ENCODE measurements around the gene THSD4. TPM values are rescaled to one million over a fixed set of nuclear protein-coding genes. Genes with fewer than 3 reads are reported as not detected.

The THSD4 gene
- total RNA-seq, 2 experiments from 2014 or later = not detected

DNA sequence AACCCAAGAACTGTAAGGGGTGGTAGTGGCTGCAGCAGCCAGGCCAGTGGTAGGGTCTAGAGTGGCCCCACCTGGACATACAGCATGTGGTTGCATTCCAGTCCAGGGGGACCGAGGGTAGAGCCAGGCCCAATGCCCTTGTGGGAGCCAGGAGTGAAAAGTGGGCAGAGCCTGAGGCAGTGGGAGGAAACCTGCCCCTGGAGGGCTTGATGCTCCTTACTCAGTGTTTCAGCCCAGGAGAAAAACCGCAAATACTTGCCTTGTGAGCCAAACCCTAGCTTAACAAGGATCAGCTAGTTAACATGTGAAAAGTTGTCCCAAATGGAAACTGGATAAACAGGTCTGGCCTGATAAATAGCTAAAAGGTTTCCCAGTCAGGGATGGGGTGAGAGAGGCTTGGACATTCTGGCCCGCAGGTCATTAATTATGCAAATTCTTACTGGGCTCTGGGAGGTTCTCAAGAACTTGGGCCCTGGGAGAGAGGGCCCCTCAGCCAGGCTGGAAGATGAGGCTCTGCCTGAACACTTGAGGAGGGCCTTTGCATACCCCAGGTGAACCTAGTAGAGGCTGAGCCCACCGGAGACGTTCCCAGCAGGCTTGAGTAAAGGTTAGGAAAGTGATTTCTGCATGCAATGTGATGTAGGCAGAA is 222.1 kb downstream of the THSD4 start:
- no peaks in the 10 kb centered on the region for H3K9me3 Mint-ChIP-seq (ENCODE audit: insufficient read depth)
- POLR2A ChIA-PET = no interaction called here
- no peak for ATAC-seq
- CTCF ChIA-PET = no interaction called here
- H3K4me3 Mint-ChIP-seq = no peak overlapping the region
- no peak overlapping the region for H3K27ac Mint-ChIP-seq
- H3K27me3 Mint-ChIP-seq (ENCODE audit: low read depth) = peaks cover 2% of the 10 kb centered on the region
- no peaks in the 10 kb centered on the region for H3K4me1 Mint-ChIP-seq (ENCODE audit: low read depth)
- H3K36me3 Mint-ChIP-seq (ENCODE audit: low read depth) = no peaks in the 10 kb centered on the region
- DNase-seq = no peak

DNA sequence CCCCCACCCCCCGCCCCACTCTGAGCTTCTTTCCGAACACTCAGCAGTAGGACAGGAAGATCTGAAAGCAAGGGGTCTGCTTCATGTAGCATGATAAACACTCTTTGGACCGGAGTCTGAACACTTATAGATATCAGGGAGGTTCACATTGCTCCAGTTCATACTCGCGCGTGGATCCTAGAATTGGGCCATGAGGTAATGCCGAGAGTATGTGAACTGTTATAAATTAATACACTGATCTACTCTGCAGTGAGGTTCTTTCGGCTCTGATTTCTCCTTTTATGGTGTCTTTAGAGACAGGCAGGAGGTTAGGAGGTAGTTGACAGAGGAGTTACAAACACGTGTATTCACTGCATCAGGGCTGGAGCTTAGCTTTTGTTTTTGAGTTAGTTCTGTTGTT is 223.0 kb downstream of the THSD4 start:
- H3K4me1 Mint-ChIP-seq (ENCODE audit: low read depth) = no peaks in the 10 kb centered on the region
- ATAC-seq = no peak
- peaks cover 2% of the 10 kb centered on the region for H3K27me3 Mint-ChIP-seq (ENCODE audit: low read depth)
- no peak overlapping the region for H3K27ac Mint-ChIP-seq
- ChIA-PET POLR2A (no interaction called here), CTCF (no interaction called here)
- DNase-seq = no peak
- H3K9me3 Mint-ChIP-seq (ENCODE audit: insufficient read depth) = no peaks in the 10 kb centered on the region
- no peak overlapping the region for H3K4me3 Mint-ChIP-seq
- H3K36me3 Mint-ChIP-seq (ENCODE audit: low read depth) = no peaks in the 10 kb centered on the region

DNA sequence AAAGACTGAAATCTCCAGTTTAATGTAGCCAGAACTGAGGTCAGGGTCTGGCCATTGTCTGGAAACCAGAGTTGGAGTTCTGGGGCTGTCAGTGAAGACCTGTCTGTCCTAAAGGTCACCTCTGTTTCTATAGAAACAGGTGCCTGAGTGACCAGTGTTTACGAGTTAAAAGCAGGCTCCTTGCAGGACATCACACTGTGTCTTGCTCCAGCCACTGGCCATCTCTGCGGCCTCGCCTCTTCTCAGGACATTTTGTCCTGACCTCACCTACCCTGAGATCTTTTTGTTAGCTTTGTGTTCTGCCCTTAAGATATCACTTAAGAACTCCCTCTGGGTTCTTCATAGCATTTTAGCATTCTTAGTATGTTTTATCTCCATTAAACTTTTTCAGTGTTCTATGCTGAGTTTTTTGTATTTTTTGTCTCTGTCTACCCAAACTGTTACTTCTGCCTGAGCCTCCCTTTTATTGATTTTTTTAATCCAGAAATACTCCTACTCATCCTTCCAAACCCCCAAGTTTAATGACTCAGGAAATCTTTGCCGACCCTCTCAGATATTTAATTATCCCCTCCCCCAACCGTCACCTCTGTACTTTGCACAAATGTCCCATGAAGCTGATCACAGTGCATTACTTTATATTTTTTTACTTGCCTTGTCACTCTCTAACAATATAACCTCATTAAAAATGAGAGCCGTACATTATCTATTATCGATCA is 223.7 kb downstream of the THSD4 start:
- Mint-ChIP-seq H3K9me3 (ENCODE audit: insufficient read depth) (no peaks in the 10 kb centered on the region), H3K27ac (no peak overlapping the region), H3K27me3 (ENCODE audit: low read depth) (peaks cover 2% of the 10 kb centered on the region), H3K4me3 (no peak overlapping the region), H3K36me3 (ENCODE audit: low read depth) (no peaks in the 10 kb centered on the region), H3K4me1 (ENCODE audit: low read depth) (no peaks in the 10 kb centered on the region)
- ATAC-seq (no peak), DNase-seq (no peak)
- ChIA-PET POLR2A (no interaction called here), CTCF (no interaction called here)

DNA sequence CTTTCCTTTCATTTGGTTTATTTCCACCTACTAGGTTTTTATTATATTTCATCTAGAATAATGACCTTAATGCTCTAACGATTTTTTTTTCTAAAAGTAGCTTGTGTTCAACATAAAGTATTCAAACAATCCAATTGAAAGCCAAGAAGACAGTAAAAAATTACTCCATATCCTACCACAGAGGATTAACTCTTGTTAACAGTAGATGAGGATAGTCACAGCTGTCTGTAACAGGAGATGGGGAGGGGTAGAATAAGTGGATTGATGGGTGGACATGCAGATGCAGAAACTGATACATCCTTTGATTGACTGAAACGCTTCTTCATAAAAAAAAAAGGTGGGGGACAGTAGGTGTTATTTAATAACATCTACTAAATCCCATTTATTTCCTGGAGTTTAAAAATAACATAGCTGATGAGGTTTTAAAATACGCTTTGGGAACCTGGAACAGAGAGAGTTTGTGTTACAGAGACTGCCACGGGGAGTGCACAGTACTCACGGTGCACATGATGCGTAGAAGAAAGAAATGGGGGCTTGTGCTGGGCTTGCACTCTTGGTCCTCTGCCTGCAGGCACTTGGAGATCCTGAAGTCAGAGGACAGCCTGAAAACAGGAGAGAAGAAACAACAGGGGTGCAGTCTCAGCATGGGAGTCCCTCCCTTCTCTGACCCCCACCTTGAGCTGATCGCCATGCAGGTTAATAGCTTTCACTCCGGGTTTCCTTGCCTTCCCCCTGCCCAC is 226.7 kb downstream of the THSD4 start:
- no peaks in the 10 kb centered on the region for H3K36me3 Mint-ChIP-seq (ENCODE audit: low read depth)
- DNase-seq (no peak), ATAC-seq (no peak)
- H3K27me3 Mint-ChIP-seq (ENCODE audit: low read depth) = peaks cover under 1% of the 10 kb centered on the region
- POLR2A ChIA-PET = no interaction called here
- no peak overlapping the region for H3K4me3 Mint-ChIP-seq
- no peaks in the 10 kb centered on the region for H3K9me3 Mint-ChIP-seq (ENCODE audit: insufficient read depth)
- no peaks in the 10 kb centered on the region for H3K4me1 Mint-ChIP-seq (ENCODE audit: low read depth)
- CTCF ChIA-PET = no interaction called here
- H3K27ac Mint-ChIP-seq = no peak overlapping the region

DNA sequence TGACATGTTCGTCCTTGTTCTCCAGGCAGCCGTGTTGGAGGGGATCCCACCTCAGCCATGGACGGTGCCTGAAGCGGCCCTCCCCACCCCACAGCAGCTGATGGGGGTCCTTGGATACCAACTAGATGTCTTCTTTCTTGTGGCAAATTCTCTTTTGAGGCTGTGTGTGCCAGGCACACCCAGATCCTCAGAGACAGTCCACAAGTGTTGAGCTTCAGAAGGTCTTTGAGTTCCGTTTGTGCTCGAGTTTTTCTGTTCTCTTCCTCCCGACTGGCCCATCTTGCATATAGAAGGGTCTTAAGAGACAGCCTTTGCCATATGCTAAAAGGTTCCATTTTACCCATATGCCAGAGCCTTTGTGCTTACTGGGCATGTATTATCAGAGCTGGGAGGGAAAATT is 227.4 kb downstream of the THSD4 start:
- DNase-seq (no peak), ATAC-seq (no peak)
- no peak overlapping the region for H3K4me3 Mint-ChIP-seq
- H3K9me3 Mint-ChIP-seq (ENCODE audit: insufficient read depth) = no peaks in the 10 kb centered on the region
- H3K27ac Mint-ChIP-seq = no peak overlapping the region
- H3K36me3 Mint-ChIP-seq (ENCODE audit: low read depth) = no peaks in the 10 kb centered on the region
- POLR2A ChIA-PET = no interaction called here
- CTCF ChIA-PET = no interaction called here
- H3K4me1 Mint-ChIP-seq (ENCODE audit: low read depth) = no peaks in the 10 kb centered on the region
- H3K27me3 Mint-ChIP-seq (ENCODE audit: low read depth) = no peaks in the 10 kb centered on the region

DNA sequence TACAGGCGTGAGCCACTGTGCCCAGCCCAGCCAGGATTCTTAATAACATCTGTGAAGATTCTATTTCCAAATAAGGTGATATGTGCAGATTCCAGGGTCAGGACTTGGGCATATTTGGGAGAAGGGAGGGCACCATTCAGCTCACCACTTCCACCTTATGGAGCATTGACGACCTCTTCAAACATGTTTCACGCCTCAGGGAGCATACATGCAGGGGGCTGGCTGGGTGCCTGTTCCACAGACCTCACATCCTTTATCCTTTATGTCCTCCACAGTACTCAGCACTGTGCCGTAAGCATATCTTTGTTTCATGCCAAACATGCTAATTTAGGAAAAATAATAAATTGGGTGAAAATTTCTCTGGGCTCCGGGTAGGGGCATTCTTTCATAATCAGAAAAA is 229.0 kb downstream of the THSD4 start:
- ATAC-seq (no peak), DNase-seq (no peak)
- Mint-ChIP-seq H3K4me3 (no peak overlapping the region), H3K36me3 (ENCODE audit: low read depth) (no peaks in the 10 kb centered on the region), H3K27me3 (ENCODE audit: low read depth) (no peaks in the 10 kb centered on the region), H3K9me3 (ENCODE audit: insufficient read depth) (no peaks in the 10 kb centered on the region), H3K27ac (no peak overlapping the region), H3K4me1 (ENCODE audit: low read depth) (no peaks in the 10 kb centered on the region)
- POLR2A ChIA-PET = no interaction called here
- CTCF ChIA-PET = no interaction called here

DNA sequence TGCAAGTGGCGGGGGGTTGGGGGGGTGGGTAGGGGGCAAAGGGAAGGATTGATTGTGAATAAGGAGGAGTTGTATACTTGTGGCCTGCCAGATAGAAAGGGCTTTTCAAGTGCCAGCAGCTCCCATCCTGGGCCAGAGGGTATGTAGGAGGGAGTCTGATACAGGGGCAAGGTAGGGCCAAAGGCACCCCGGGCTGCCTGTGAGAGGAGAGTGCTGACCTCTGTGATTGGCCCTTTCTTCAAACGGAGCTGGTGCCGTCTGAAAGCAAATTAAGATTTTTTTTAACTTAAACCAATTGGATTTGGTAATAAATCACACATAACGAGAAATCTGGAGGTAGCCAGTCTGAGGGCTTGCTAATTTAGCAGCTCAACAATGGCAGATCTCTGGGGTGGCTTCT is 229.9 kb downstream of the THSD4 start:
- ChIA-PET POLR2A (no interaction called here), CTCF (no interaction called here)
- H3K36me3 Mint-ChIP-seq (ENCODE audit: low read depth) = no peaks in the 10 kb centered on the region
- no peaks in the 10 kb centered on the region for H3K27me3 Mint-ChIP-seq (ENCODE audit: low read depth)
- H3K9me3 Mint-ChIP-seq (ENCODE audit: insufficient read depth) = no peaks in the 10 kb centered on the region
- H3K4me3 Mint-ChIP-seq = no peak overlapping the region
- no peaks in the 10 kb centered on the region for H3K4me1 Mint-ChIP-seq (ENCODE audit: low read depth)
- DNase-seq (no peak), ATAC-seq (no peak)
- no peak overlapping the region for H3K27ac Mint-ChIP-seq

DNA sequence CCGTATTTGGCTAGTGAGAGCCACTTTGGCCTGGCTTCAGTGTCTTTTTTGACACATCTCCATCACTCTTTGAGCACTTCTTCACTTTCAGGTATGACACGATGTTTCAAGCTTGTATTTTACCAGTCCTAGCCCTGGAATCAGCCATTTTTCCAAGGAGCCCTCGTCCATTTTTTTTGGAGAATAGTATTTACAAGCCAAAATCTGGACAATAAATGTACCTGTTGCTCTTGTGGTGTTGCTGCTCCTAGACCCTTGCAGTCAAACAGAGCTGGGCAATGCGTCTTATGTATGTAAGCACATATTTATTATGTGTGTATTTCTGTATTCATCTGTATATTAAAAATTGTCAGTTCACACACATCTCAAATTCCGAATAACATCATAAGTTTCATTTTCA is 231.2 kb downstream of the THSD4 start:
- H3K4me1 Mint-ChIP-seq (ENCODE audit: low read depth) = no peaks in the 10 kb centered on the region
- ChIA-PET CTCF (no interaction called here), POLR2A (no interaction called here)
- H3K27me3 Mint-ChIP-seq (ENCODE audit: low read depth) = peaks cover 1% of the 10 kb centered on the region
- DNase-seq (no peak), ATAC-seq (no peak)
- H3K27ac Mint-ChIP-seq = no peak overlapping the region
- no peaks in the 10 kb centered on the region for H3K9me3 Mint-ChIP-seq (ENCODE audit: insufficient read depth)
- no peak overlapping the region for H3K4me3 Mint-ChIP-seq
- no peaks in the 10 kb centered on the region for H3K36me3 Mint-ChIP-seq (ENCODE audit: low read depth)

DNA sequence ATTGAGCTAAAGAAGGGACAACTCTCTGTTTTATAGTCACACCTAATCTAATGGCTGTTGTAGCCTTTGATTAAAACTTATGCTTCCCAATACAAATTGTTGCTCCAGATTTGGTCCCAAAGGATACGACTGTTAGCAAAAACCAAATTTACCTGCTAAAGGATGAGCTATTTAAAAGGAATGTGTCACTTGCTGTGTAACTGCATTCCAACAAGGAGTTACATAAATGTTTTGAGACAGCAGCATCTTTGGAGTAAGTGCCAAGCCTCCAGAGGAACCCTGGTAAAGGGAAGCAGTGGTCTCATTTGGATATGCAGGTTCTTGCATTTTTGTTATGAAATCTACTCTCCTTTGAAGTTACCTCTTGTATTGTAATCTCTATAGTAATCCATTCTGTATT is 233.3 kb downstream of the THSD4 start:
- no peak overlapping the region for H3K27ac Mint-ChIP-seq
- no peaks in the 10 kb centered on the region for H3K9me3 Mint-ChIP-seq (ENCODE audit: insufficient read depth)
- no peaks in the 10 kb centered on the region for H3K36me3 Mint-ChIP-seq (ENCODE audit: low read depth)
- H3K27me3 Mint-ChIP-seq (ENCODE audit: low read depth) = peaks cover 2% of the 10 kb centered on the region
- ChIA-PET POLR2A (interaction anchor here (0.6 kb wide), 1 partner anchor 38 kb away, joined by 3 read pairs; no protein-coding TSS in a partner anchor), CTCF (no interaction called here)
- no peak overlapping the region for H3K4me3 Mint-ChIP-seq
- H3K4me1 Mint-ChIP-seq (ENCODE audit: low read depth) = no peaks in the 10 kb centered on the region
- no peak for ATAC-seq
- no peak for DNase-seq

DNA sequence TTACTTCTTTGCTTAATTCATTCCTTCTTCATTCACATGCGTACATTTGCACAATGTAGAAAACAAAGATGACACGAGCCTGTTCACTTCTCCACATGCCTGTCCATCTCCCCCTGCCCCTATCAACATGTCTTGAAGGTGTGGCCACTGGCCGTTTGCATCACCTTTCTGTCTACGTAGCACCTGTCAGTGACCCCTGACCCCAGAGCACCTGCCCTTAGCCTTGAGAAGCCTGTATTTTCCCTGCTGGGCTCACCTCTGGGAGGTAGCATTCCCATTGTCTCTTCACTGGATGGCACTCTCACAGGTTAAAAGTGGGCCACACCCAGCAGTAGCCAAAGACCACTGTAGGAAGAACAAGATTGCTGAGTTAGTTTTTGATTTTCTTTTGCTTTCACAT is 234.1 kb downstream of the THSD4 start:
- no peak overlapping the region for H3K4me3 Mint-ChIP-seq
- H3K27ac Mint-ChIP-seq = no peak overlapping the region
- no peaks in the 10 kb centered on the region for H3K36me3 Mint-ChIP-seq (ENCODE audit: low read depth)
- H3K4me1 Mint-ChIP-seq (ENCODE audit: low read depth) = no peaks in the 10 kb centered on the region
- H3K27me3 Mint-ChIP-seq (ENCODE audit: low read depth) = peaks cover 2% of the 10 kb centered on the region
- DNase-seq (no peak), ATAC-seq (no peak)
- no peaks in the 10 kb centered on the region for H3K9me3 Mint-ChIP-seq (ENCODE audit: insufficient read depth)
- POLR2A ChIA-PET = no interaction called here
- CTCF ChIA-PET = no interaction called here

DNA sequence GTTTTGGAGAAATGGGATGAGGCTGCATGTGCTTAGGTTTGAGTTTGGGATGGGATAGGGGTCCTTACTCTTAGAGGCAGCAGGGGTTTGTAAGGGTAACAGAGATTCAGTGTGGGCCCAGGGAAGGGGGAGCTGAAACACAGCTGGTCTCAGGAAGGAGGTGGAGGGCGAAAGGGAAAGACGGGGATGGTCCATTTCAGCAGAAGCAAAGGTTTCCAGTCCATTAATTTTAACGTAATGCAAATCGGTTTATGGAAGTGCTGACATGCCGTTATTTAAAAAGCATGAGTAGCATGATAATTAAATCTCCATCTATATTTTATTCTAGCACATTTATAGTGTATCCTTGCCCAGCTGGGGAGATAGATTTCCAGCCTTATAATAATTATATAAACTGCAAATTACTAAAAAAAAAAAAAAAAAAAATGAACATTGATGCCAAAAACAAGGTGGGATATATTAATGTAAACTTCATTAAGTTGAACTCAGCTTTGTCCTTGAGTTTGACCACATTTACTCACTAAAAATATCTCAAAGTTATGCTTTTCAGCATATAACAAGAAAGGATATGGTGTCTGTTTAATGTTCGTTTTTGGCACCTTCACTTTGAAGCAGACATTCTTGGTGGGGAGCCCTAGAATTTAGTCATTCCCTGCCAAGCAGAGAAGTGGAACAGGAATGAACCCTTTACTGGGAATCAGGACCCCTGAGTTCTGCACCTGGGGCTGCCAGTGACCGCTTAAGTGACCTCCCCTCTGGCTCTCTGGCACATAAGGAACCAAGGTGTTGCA is 234.7 kb downstream of the THSD4 start:
- POLR2A ChIA-PET = no interaction called here
- H3K4me3 Mint-ChIP-seq = no peak overlapping the region
- ATAC-seq (no peak), DNase-seq (no peak)
- no peaks in the 10 kb centered on the region for H3K4me1 Mint-ChIP-seq (ENCODE audit: low read depth)
- no peaks in the 10 kb centered on the region for H3K36me3 Mint-ChIP-seq (ENCODE audit: low read depth)
- no peak overlapping the region for H3K27ac Mint-ChIP-seq
- H3K9me3 Mint-ChIP-seq (ENCODE audit: insufficient read depth) = no peaks in the 10 kb centered on the region
- CTCF ChIA-PET = no interaction called here
- peaks cover 2% of the 10 kb centered on the region for H3K27me3 Mint-ChIP-seq (ENCODE audit: low read depth)

All from activated CD8-positive, alpha-beta T cell treated with anti-CD3 and anti-CD28 coated beads, Interleukin-2, amount 10 ng/mL, durations not matched to agents 7 days and 5 days (primary cell).